Stimulated activated CD4-positive, alpha-beta T cell treated with anti-CD3 and anti-CD28 coated beads, Interleukin-2, amount 100 ng/mL, for 4 hours (primary cell): ENCODE data around the gene PRR23C.
"Not testable (repeated sequence)": the region's sequence is repeated elsewhere in the genome, so short reads cannot be mapped to it uniquely, and the experiment has no call there.

Source experiments
- DNase-seq: peaks from one replicate; pipeline ENCODE4 v3.0.0-alpha.2; 2020; ENCODE audit warnings: low read depth

Gene PRR23C

DNA sequence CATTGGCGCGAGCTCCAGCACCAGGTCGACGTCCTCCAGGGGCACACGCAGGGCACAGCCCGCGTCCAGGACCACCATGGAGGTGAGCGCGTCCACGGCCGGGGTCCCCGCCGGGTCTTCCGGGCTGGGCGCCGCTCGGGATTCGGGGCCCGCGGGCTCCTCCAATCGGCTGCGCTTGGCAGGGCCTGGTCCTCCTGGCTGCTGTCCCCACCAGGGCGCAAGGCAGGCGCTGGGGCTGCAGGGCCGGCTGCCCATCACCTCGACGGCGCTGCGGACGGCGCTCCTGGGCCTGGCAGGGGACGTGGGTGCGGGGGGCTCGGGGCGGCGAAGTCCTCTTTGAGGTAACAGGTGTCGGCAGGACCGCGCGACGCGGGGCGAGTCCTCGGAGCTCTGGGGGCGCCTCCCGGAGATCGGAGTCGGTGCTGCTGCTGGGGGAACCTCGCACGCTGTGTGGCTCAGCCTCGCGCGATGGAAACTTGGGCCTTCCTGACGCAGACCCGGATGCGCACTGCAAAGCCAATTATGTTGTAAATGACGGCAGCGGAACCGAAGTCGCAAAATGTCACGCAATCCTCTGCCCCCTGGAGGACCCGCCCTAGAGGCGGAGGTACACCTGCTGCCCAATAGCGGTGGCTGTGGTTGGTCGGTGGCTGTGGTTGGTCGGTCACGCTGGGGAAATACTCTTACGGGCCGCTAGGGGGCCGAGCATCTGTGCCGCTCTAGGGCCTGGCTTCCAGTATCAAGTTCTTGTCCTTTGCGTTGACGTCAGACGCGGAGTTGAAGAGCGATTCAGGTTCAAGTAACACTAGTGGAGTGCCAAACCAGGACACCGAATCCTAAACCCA lies at the start of gene PRR23C:
Gene PRR23C (minus strand): TSS at position 527 of the 845 bp plus-strand sequence. CDS start 272 bp downstream, at position 255.
- DNase-seq, result no peak

DNA sequence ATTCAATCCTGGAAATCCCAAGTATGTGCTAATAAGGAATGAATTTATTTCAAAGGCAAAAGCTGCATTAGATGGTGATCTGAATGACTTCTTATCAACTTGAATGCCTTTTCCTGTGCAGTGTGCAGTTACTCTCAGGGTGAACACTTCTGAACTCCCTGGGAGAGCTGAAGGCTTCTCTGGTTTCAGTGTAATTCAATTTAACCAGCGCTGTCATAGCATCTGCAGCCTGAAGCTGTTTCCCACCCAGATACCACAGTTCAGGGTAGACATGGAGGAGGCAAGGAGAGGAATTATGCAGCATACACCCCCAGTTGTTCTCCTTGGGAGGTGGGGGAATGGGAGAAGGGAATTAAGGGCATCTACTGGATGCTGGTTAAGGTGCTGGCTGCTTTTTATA lies 49.1 kb upstream of the PRR23C start:
- DNase-seq, result no peak

DNA sequence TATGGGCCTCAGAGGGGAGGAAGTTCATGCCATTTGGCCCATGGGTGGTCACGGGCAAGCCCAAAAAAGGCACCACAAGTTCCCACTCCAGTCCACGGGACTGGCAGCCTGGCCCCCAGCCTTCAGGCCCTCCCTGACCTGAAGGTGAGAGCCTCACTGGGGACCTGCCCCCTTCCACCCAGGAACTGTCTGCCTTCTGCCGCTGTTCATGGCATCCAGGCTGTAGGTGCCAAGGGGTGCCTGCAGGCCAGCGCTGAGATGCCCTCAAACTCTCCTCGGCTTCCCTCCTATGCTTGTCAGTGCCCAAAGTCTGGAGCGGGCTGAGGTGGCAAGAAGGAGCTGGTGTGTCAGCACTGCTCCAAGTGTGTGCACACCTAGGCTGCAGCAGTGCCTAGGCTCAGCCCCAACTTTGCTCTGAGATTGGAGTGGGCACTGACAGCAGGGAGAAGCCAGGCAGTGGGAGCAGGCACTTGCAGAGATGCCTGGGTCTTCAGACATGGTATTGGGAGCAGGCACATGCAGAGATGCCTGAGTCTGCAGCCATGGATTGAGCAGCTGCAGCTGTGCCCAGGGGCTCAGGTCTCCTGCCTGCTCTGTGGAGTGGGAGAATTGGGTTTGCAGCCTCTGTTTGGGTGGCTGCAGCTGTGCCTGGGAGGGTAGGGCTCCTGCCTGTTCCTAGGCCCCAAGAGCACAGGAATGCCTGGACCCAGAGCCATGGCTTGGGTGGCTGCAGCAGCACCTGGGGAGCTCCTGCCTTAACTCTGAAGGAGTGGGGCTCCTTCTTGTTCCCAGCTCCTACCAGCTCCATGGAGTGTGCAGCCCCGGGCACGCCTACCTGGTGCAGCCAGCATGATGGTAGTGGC lies 44.0 kb upstream of the PRR23C start:
- no peak for DNase-seq

DNA sequence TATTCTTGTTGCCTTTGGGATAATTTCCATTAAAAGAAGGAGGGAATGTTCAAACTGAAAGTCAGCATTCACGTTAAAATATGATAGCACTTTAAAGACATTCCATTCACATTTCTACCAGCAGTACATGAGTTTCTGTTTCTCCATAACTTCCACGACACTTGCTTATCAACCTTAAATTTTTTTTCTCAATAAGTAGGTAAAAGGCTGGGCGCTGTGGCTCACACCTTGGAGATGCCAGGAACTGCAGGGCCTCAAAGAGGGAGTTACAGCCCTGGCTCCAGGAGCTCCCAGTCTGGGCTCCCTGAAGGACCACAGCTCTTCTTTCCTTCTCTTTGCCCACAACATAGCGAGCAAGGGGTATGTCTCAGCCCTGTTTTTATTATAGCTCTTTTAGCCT lies 42.9 kb upstream of the PRR23C start:
- no peak for DNase-seq

DNA sequence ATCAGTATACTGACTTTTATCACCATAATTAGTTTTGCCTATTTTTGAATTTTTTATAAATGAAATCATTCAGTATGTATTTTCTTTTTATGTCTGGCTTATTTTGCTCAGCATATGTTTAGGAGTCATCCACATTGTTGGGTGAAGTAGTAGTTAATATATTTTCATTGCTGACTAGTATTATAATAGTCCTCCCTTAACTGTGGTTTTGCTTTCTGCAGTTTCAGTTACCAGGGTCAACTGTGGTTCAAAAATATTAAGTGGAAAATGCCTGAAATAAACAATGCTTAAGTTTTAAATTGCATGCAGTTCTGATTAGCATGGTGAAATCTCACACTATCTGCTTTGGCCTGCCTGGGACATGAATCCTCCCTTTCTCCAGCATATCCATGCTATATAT lies 39.5 kb upstream of the PRR23C start:
- no peak for DNase-seq

DNA sequence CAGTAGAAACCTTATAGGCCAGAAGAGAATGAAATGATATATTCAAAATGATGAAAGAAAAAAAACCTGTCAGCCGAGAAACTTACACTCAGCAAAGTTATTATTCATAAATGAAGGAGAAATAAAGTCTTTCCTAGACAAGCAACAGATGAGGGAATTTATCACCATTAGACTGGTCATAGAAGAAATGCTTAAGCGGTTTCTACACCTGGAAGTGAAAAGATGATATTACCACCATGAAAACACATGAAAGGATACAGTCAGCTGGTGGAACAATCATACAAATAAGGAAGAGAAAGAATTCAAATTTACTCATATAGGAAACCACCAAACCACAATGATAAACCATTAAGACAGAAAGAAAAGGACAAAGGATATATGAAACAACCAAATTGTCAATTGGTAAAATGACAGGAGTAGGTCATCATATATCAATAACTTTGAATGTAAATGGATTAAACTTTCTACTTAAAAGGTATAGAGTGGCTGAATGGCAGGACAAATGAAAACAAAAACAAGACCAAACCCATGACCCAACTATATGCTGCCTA lies 29.9 kb upstream of the PRR23C start:
- DNase-seq, result no peak

DNA sequence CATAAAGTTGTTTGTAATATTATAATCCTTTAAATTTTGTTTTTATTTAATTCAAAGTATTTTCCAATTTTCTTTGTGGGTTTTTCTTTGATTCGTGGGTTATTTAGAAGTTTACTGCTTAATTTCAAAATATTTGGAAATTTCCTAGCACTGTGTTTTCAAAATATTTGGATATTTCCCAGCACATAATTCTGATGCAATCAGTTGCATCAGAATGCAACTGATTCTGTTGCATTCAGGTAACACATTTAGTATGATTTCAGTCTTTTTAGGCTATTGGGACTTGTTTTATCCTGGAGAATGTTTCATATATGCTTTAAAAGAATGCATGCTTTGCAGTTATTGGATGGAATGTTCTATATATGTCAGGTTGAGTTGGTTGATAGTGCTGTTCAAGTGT lies 18.2 kb upstream of the PRR23C start:
- no peak for DNase-seq

DNA sequence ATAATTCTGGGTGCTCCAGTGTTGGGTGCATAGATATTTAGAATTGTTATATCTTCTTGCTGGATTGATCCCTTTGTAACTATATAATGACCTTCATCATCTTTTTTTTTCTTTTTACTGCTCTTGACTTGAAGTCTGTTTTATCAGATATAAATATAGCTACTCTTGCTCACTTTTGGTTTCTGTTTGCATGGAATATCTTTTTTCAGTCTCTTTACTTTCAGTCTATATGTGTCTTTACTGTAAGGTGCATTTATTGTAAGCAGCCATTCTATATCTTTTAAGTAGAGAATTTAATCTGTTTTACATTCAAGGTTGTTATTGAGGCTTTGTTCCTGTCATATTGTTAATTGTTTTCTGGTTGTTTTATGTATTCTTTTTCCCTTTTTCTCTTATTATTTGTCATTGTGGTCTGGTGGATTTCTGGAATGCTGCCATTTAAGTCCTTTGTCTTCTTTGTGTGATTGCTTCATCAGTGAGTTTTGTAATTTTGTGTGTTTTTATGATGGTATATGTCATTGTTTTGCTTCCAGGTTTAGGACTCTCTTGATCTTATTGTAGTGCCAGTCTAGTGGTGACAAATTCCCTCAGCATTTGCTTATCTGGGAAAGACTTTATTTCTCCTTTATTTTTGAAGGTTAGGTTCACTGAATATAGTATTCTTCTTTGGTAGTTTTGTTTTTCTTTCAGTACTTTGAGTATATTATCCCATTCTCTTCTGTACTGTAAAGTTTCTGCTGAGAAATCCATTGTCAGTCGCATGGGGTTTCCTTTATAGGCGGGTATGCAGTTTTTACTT lies 8.3 kb upstream of the PRR23C start:
- no peak for DNase-seq

DNA sequence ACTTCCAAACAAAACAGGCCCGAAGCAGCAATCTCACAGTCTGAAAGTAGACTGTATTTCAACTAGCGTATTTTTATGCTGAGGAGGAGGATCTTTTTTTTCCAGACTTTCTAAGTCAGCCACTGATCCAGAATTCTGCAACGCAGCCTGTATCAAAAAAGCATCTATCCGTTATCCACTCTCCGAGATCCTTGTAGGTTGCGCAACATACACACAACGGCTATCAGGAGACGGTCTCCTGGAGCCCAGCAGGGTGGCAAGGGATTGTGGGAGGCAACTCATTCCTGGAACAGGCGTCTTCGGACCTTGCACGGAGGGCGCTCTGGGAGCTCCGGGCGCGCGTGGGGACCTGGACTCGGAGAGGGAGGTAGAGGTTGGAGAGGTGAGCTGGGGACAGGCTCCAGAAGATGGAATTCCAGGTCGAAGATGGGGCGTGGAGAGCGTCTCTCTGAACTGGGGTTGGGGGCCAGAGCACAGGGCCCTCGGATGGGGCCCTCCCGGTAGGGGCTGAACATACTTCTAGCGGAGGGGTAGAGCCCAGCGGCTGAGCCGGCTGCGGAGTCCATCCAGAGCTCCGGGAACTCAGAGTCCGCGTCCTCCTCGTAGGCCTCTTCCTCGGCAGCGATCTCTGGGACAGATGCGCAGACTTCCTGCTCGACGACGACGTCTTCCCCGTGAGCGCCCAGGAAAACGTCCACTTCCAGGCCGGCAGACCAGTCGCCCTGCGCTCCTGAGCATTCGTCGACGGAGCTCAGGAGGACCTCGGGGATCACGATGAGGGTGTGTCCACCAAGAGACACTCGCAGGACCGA lies 932 bp downstream of the PRR23C start:
- no peak for DNase-seq

DNA sequence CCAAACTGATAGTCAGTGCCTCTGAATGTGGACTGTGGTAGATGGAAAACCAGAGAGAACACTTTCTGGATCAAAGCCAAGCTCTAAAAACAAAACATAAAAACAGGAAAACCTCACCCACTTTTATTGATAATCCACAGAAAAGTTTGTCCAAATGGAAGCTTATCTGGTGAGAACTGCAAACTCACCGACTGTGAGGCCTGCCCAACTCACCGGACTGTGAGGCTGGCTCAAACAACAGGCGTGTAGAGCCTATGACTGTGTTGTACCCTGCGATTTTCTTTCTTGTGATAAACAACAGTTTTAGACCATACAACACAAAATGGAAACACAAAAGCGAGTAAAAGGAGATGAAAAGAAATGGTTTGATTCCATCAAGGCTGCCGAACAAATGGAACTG lies 7.2 kb downstream of the PRR23C start:
- no peak for DNase-seq

DNA sequence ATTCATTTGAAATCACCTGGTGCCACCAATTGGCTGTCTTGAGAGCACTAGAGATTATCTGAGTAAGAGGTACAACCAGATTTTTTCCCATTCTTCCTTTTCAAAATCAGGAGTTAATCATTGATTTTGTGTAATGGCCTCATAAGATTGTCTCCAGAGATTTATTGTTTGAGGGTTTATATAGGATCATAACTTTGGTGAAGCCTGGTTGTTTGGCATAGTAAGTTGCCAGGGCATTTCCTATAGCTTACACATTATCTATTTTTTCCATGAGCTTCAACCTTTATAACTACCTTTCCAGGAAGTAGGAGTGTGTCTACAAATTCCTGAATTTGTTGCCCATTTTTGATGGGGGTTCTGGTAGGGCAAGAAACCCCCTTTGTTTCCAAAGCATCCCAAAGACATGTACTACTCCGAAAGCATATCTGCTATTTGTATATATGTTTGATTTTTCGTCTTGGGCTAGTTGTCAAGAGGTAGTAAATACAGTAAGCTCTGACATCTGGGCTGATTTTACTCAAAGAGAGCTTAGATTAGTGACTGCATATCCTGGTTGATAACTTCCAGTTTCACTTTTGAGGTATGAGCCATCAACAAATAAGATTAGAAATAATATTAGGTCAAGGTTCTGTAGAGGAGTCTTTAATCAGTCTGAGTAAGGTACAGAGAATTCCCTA lies 12.2 kb downstream of the PRR23C start:
- no peak for DNase-seq

DNA sequence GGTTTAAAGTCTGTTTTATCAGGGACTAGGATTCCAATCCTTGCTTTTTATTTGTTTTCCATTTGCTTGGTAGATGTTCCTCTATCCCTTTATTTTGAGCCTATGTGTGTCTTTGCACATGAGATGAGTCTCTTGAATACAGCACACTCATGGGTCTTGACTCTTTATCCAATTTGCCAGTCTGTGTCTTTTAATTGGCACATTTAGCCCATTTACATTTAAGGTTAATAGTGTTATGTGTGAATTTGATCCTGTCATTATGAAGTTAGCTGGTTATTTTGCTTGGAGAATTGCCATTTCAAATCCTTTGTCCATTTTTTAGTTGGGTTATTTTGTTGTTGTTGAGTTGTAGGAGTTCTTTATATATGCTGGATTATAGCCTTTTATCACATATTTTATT lies 14.1 kb downstream of the PRR23C start:
- not testable (repeated sequence) for DNase-seq

DNA sequence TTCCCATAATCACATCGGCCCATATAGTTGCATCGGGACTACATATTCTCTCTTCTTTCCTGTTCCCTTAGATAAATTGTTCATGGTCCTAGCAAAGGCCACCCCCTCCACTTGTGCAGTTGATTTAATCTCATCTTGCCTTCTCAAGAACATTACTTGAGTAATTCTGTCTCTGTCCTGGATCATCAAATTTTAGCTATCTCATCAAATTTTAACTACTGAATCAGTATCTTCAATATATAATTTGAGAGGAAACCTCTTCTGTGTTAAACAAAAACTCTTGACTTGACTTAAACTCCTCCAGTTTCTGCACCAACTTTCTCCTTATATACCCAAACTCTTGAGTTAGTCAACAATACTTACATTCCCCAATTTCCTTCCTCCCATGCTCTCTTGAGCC lies 19.7 kb downstream of the PRR23C start:
- DNase-seq, result no peak

DNA sequence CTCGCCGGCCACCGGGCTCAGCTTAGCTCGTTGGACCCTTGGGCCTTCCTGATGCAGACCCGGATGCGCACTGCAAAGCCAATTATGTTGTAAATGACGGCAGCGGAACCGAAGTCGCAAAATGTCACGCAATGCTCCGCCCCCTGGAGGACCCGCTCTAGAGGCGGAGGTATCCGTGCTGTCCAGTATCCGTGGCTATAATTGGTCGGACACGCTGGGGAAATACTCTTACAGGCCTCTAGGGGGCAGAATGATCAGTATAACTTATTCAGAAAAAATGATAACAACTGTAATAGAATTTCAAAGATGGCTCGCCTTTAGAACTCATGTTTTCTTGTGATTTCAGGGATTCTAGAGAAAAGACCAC lies 23.8 kb downstream of the PRR23C start, which contains the start of gene PRR23B:
Gene PRR23B (minus strand): TSS at position 59 of the 367 bp plus-strand sequence. CDS start 265 bp downstream, outside the sequence.
- no peak for DNase-seq

DNA sequence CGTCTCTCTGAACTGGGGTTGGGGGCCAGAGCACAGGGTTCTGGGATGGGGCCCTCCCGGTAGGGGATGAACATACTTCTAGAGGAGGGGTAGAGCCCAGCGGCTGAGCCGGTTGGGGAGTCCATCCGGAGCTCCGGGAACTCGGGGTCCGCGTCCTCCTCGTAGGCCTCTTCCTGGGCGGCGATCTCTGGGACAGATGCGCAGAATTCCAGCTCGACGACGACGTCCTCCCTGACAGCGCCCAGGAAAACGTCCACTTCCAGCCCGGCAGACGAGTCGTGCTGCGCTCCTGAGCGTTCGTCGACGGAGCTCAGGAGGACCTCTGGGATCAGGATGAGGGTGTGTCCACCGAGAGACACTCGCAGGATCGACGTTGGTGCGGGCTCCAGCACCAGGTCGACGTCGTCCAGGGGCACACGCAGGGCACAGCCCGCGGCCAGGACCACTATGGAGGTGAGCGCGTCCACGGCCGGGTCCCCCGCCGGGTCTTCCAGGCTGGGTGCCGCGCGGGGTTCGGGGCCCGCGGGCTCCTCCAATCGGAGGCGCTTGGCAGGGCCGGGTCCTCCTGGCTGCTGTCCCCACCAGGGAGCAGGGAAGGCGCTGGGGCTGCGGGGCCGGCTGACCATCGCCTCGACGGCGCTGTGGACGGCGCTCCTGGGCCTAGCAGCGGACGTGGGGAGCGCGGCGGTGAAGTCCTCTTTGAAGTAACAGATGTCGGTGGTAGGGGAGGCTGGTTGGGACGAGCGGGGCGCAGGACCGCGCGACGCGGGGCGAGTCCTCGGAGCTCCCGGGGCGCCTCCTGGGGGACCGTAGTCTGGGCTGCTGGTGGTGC lies 24.4 kb downstream of the PRR23C start:
- no peak for DNase-seq

DNA sequence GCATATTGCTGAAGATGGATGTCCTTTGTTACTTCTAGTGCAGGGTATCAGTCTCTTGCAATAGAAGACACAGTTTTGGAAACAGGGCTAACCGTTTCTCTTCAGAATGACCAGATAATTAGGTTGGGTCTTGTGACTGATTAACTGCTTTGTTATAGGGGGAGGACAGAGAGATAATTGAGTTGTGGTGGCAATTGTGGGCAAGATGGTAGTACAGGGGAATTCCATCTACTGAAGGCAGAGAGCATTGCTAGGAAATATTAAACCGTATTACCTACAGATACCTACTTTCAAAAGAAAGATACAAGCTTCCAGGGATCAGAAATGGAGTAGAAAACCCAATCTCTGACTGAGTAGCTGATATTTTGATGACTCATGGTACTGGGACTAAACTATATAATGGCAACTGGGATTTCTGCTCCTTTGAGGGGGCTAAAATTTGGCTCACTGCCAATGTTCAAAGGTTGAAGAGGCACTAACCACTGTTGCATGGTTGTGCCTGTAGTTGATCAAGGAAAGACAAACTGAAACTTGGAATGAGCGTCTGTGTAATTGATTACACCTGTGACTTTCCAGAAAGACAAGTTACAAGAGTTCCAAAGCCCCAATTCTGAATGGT lies 28.2 kb downstream of the PRR23C start:
- no peak for DNase-seq

DNA sequence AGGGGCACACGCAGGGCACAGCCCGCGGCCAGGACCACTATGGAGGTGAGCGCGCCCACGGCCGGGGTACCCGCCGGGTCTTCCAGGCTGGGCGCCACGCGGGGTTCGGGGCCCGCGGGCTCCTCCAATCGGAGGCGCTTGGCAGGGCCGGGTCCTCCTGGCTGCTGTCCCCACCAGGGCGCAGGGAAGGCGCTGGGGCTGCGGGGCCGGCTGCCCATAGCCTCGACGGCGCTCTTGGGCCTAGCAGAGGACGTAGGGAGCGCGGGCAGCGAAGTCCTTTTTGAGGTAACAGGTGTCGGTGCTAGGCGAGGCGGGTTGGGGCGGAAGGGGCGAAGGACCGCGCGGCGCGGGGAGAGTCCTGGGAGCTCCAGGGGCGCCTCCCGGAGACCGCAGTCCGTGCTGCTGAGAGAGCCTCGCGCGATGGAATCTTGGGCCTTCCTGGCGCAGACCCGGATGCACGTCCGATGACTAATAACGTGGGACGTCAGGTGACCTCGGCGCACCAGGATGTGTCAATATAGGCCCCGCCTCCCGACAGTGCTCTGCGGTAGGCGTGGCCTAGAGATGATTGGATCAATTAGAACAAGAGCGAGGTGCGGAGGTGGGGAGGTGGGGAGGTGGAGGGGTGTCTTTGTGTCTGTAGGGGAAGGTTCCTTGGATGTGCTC lies 38.5 kb downstream of the PRR23C start, which contains the start of gene PRR23A:
Gene PRR23A (minus strand): TSS at position 218 of the 666 bp plus-strand sequence. CDS start 0 bp downstream, at position 218.
- no peak for DNase-seq

DNA sequence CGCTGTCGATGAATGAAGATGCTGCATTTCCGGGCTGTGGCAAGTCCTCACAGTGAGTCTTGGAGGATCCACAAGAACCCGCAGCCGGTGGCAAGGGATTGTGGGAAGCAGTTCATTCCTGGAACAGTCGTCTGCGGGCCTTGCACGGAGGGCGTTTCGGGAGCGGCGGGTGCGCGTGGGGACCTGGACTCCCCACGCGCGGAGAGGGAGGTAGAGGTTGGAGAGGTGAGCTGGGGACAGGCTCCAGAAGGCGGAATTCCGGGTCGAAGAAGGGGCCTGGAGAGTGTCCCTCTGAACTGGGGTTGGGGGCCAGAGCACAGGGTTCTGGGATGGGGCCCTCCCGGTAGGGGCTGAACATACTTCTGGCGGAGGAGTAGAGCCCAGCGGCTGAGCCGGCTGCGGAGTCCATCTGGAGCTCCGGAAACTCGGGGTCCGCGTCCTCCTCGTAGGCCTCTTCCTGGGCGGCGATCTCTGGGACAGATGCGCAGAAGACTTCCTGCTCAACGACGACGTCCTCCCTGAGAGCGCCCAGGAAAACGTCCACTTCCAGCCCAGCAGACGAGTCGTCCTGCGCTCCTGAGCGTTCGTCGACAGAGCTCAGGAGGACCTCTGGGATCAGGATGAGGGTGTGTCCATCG lies 39.2 kb downstream of the PRR23C start:
- DNase-seq, result no peak
